GM23338 (cell line): ENCODE results near the gene CFAP77. TPM values are rescaled to one million over a fixed set of nuclear protein-coding genes. Genes with fewer than 3 reads are reported as not detected.

ENCODE experiments used
- CREB1 ChIP-seq: fragments of 250-450 bp; sonication (Bioruptor Pico); IDR thresholded peaks from 2 replicates; pipeline ENCODE4 v1.5.0; 2020; ENCODE audit warnings: low read depth, mild to moderate bottlenecking, moderate library complexity
- EZH2 ChIP-seq: fragments of 200-600 bp; sonication (generic); IDR thresholded peaks from one replicate; pipeline ENCODE4 v1.8.0; 2017; ENCODE audit warnings: antibody characterized with exemption, mild to moderate bottlenecking, low read depth; ENCODE audit not compliant: unreplicated experiment
- EZH2phosphoT487 ChIP-seq: fragments of 200-600 bp; sonication (generic); IDR thresholded peaks from one replicate; pipeline ENCODE4 v1.8.1; 2018; ENCODE audit warnings: antibody characterized with exemption; ENCODE audit not compliant: unreplicated experiment
- JUNB ChIP-seq: IDR thresholded peaks from one replicate; pipeline ENCODE4 v1.6.1; 2016; ENCODE audit warnings: antibody characterized with exemption; ENCODE audit not compliant: unreplicated experiment
- NANOG ChIP-seq: IDR thresholded peaks from 2 replicates; pipeline ENCODE4 v1.6.1; 2016; ENCODE audit warnings: antibody characterized with exemption, borderline replicate concordance
- POLR2AphosphoS5 ChIP-seq: IDR thresholded peaks from 2 replicates; pipeline ENCODE4 v1.6.1; 2016; ENCODE audit warnings: antibody characterized with exemption, low read depth
- ZNF331 ChIP-seq: fragments of 250-450 bp; sonication (Bioruptor Pico); IDR thresholded peaks from 2 replicates; pipeline ENCODE4 v1.5.0; 2020; ENCODE audit warnings: low read depth, mild to moderate bottlenecking, moderate library complexity
- polyA plus RNA-seq: library from polyadenylated mRNA; unstranded; fragments of >200 nt; fragmentation: Nextera tagmentation; extraction: Ambion mirVana; gene quantifications from 2 replicates; pipeline ENCODE4 v1.2.1, GENCODE V29; 2016
- total RNA-seq: library from RNA; depleted of rRNA; stranded (reverse); fragments of >200 nt; shearing (Covaris generic); gene quantifications from 2 replicates; pipeline ENCODE4 v1.2.3, GENCODE V29; 2014
- TF ChIP-seq, protein P1 (sequence below): fragments of 250-450 bp; sonication (Bioruptor Pico); IDR thresholded peaks from 2 replicates; pipeline ENCODE4 v1.5.0; 2020; ENCODE audit warnings: mild to moderate bottlenecking, moderate library complexity
- TF ChIP-seq, protein P2 (sequence below): IDR thresholded peaks from one replicate; pipeline ENCODE4 v1.6.1; 2018; ENCODE audit warnings: antibody characterized with exemption; ENCODE audit not compliant: unreplicated experiment

The CFAP77 gene
- total and polyA plus RNA-seq, 2 experiments from 2014 or later = 0.97 to 1.3 TPM

DNA sequence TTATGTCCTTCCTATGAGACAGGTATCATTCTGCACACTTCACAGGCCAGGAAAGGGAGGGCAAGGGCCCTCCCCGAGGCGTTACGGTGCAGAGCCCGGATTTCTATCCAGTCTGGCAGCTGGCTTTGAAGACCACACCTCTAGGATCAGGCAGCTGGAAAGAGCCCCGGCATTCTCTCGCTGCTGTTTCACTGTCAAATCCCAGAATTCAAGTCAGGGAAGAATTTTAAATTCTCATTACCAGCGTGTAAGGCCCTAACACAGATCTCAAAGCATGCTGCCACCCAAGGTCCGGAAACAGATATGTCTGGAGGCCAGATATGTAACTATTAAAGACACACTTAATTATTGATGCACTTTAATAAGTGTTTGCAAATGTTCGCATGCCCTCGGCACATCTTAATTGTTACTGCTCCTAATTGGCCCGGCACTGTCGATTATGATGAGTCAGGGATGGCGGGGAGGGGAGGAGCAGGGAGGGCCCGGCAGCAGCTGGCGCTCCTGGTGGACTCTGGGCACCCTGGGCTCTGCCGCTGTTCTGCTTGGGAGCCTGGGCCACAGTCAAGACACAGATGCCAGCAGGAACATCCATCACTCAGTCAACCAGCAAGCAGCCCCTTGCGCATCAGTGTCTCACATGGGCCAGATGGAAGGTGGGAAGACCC lies 96.1 kb downstream of the CFAP77 start (continued):
- TF ChIP-seq, protein P1, sequence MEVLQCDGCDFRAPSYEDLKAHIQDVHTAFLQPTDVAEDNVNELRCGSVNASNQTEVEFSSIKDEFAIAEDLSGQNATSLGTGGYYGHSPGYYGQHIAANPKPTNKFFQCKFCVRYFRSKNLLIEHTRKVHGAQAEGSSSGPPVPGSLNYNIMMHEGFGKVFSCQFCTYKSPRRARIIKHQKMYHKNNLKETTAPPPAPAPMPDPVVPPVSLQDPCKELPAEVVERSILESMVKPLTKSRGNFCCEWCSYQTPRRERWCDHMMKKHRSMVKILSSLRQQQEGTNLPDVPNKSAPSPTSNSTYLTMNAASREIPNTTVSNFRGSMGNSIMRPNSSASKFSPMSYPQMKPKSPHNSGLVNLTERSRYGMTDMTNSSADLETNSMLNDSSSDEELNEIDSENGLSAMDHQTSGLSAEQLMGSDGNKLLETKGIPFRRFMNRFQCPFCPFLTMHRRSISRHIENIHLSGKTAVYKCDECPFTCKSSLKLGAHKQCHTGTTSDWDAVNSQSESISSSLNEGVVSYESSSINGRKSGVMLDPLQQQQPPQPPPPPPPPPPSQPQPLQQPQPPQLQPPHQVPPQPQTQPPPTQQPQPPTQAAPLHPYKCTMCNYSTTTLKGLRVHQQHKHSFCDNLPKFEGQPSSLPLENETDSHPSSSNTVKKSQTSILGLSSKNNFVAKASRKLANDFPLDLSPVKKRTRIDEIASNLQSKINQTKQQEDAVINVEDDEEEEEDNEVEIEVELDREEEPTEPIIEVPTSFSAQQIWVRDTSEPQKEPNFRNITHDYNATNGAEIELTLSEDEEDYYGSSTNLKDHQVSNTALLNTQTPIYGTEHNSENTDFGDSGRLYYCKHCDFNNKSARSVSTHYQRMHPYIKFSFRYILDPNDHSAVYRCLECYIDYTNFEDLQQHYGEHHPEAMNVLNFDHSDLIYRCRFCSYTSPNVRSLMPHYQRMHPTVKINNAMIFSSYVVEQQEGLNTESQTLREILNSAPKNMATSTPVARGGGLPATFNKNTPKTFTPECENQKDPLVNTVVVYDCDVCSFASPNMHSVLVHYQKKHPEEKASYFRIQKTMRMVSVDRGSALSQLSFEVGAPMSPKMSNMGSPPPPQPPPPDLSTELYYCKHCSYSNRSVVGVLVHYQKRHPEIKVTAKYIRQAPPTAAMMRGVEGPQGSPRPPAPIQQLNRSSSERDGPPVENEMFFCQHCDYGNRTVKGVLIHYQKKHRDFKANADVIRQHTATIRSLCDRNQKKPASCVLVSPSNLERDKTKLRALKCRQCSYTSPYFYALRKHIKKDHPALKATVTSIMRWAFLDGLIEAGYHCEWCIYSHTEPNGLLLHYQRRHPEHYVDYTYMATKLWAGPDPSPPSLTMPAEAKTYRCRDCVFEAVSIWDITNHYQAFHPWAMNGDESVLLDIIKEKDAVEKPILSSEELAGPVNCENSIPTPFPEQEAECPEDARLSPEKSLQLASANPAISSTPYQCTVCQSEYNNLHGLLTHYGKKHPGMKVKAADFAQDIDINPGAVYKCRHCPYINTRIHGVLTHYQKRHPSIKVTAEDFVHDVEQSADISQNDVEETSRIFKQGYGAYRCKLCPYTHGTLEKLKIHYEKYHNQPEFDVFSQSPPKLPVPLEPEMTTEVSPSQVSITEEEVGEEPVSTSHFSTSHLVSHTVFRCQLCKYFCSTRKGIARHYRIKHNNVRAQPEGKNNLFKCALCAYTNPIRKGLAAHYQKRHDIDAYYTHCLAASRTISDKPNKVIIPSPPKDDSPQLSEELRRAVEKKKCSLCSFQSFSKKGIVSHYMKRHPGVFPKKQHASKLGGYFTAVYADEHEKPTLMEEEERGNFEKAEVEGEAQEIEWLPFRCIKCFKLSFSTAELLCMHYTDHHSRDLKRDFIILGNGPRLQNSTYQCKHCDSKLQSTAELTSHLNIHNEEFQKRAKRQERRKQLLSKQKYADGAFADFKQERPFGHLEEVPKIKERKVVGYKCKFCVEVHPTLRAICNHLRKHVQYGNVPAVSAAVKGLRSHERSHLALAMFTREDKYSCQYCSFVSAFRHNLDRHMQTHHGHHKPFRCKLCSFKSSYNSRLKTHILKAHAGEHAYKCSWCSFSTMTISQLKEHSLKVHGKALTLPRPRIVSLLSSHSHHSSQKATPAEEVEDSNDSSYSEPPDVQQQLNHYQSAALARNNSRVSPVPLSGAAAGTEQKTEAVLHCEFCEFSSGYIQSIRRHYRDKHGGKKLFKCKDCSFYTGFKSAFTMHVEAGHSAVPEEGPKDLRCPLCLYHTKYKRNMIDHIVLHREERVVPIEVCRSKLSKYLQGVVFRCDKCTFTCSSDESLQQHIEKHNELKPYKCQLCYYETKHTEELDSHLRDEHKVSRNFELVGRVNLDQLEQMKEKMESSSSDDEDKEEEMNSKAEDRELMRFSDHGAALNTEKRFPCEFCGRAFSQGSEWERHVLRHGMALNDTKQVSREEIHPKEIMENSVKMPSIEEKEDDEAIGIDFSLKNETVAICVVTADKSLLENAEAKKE (CRISPR knock-in tag) = no peak
- TF ChIP-seq, protein P2, sequence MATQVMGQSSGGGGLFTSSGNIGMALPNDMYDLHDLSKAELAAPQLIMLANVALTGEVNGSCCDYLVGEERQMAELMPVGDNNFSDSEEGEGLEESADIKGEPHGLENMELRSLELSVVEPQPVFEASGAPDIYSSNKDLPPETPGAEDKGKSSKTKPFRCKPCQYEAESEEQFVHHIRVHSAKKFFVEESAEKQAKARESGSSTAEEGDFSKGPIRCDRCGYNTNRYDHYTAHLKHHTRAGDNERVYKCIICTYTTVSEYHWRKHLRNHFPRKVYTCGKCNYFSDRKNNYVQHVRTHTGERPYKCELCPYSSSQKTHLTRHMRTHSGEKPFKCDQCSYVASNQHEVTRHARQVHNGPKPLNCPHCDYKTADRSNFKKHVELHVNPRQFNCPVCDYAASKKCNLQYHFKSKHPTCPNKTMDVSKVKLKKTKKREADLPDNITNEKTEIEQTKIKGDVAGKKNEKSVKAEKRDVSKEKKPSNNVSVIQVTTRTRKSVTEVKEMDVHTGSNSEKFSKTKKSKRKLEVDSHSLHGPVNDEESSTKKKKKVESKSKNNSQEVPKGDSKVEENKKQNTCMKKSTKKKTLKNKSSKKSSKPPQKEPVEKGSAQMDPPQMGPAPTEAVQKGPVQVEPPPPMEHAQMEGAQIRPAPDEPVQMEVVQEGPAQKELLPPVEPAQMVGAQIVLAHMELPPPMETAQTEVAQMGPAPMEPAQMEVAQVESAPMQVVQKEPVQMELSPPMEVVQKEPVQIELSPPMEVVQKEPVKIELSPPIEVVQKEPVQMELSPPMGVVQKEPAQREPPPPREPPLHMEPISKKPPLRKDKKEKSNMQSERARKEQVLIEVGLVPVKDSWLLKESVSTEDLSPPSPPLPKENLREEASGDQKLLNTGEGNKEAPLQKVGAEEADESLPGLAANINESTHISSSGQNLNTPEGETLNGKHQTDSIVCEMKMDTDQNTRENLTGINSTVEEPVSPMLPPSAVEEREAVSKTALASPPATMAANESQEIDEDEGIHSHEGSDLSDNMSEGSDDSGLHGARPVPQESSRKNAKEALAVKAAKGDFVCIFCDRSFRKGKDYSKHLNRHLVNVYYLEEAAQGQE = no peak
- no peak for TF ChIP-seq CREB1 (CRISPR knock-in tag)
- TF ChIP-seq JUNB = no peak
- TF ChIP-seq EZH2phosphoT487 = no peak
- no peak for TF ChIP-seq POLR2AphosphoS5
- no peak for TF ChIP-seq EZH2
- no peak for TF ChIP-seq NANOG
- TF ChIP-seq ZNF331 (CRISPR knock-in tag) = no peak
